Hair follicle dermal papilla cell (primary cell): ENCODE data around the gene BAZ1A. TPM values are rescaled to one million over a fixed set of nuclear protein-coding genes. Genes with fewer than 3 reads are reported as not detected.

Source experiments
- small RNA-seq: library from RNA; depleted of rRNA; stranded (forward); fragments of <200 nt; gene quantifications from one replicate; pipeline ENCODE3, GENCODE V24; 2012
- total RNA-seq: library from RNA; depleted of rRNA; stranded (reverse); fragments of >200 nt; gene quantifications from 2 replicates; pipeline ENCODE4 v1.2.3, GENCODE V29; 2012

BAZ1A gene, protein sequence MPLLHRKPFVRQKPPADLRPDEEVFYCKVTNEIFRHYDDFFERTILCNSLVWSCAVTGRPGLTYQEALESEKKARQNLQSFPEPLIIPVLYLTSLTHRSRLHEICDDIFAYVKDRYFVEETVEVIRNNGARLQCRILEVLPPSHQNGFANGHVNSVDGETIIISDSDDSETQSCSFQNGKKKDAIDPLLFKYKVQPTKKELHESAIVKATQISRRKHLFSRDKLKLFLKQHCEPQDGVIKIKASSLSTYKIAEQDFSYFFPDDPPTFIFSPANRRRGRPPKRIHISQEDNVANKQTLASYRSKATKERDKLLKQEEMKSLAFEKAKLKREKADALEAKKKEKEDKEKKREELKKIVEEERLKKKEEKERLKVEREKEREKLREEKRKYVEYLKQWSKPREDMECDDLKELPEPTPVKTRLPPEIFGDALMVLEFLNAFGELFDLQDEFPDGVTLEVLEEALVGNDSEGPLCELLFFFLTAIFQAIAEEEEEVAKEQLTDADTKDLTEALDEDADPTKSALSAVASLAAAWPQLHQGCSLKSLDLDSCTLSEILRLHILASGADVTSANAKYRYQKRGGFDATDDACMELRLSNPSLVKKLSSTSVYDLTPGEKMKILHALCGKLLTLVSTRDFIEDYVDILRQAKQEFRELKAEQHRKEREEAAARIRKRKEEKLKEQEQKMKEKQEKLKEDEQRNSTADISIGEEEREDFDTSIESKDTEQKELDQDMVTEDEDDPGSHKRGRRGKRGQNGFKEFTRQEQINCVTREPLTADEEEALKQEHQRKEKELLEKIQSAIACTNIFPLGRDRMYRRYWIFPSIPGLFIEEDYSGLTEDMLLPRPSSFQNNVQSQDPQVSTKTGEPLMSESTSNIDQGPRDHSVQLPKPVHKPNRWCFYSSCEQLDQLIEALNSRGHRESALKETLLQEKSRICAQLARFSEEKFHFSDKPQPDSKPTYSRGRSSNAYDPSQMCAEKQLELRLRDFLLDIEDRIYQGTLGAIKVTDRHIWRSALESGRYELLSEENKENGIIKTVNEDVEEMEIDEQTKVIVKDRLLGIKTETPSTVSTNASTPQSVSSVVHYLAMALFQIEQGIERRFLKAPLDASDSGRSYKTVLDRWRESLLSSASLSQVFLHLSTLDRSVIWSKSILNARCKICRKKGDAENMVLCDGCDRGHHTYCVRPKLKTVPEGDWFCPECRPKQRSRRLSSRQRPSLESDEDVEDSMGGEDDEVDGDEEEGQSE (N-terminal part only)
- total RNA-seq = 24.3 and 35.2 TPM in 2 replicates

GRCh38 chr14:34875031-34875922 is at the start of gene BAZ1A:
TSS of gene BAZ1A (minus strand) at chr14:34875360. CDS start at chr14:34874604, 756 bp downstream.

DNA sequence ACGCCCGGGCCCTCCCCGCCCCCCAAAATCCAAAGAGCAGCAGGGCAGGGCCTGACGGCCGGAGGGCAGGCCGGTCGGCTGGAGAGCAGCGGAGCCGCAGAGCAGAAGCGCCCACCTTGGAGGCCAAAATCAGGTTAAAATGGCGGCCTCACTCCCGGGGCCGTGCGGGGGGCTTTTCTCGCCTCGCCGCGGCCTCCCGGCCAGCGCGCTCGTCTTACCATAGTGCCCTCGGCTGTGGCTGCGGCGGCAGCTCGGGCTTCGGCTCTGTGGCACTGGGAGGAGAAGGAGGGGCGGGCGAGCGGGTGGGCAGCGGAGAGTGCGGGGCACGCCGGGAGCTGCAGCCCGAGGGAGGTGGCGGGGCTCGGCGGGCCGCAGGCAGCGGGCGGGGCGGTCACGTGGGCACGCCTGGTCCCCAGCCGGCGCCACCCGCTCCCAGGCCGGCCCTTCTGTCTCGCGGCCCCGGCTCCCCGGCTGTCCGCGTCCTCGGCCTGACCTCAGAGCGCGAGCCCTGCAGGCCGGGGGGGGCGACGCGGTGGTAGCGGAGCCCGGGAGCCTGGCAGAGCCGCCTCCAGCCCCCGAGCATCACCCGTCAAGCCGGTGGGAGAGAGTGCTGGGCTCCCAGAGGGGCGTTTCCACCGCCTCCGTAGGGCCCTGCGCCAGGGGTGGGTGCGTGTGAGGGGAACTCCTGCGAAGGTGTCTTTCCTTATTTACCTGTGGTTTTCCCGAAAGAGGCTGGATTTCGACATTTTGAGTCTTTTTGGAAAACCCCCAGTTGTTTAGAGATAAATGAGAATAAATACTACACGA is 160.6 kb downstream of the BAZ1A start, which contains the start of gene CFL2:
Gene CFL2 (minus strand): TSS at position 274 of the 807 bp plus-strand sequence. CDS start 53 bp downstream, at position 221.

Small RNAs within 50 kb of the gene (small RNA-seq; reads per million reads assigned to genes)
- gene AL121603.1 (not detected), gene RNU7-41P (not detected)

Other genes with a start within 250 kb of the BAZ1A start
- gene SNX6, start 245.2 kb downstream of the BAZ1A start, total RNA-seq = 139 and 153 TPM in 2 replicates
- gene CFL2, start 160.8 kb downstream of the BAZ1A start, total RNA-seq = 170 and 185 TPM in 2 replicates
- gene SRP54, start 107.6 kb upstream of the BAZ1A start, total RNA-seq = 65.4 and 66.5 TPM in 2 replicates
- 27.4 and 34.9 TPM in 2 replicates for gene FAM177A1, start 170.9 kb upstream of the BAZ1A start, total RNA-seq
- gene PPP2R3C, start 246.6 kb upstream of the BAZ1A start, total RNA-seq = 27.8 and 29.9 TPM in 2 replicates
- gene PRORP, start 247.2 kb upstream of the BAZ1A start, total RNA-seq = 23.8 and 25.2 TPM in 2 replicates